Endodermal cell (in vitro differentiated cells): ENCODE data around the gene COL23A1. TPM values are rescaled to one million over a fixed set of nuclear protein-coding genes. Genes with fewer than 3 reads are reported as not detected.

ENCODE experiments used
- DNase-seq: peaks from one replicate; pipeline ENCODE4 v3.0.0-alpha.2; 2017
- H3K27ac ChIP-seq: 2 replicates; pipeline ENCODE4 v1.5.1; 2013; ENCODE audit warnings: mild to moderate bottlenecking, low read depth, low read length, moderate library complexity
- H3K27me3 ChIP-seq: 2 replicates; pipeline ENCODE4 v1.6.1; 2013; ENCODE audit warnings: mild to moderate bottlenecking, low read length, moderate library complexity; ENCODE audit not compliant: insufficient read depth, control insufficient read depth, poor library complexity, severe bottlenecking
- H3K36me3 ChIP-seq: 2 replicates; pipeline ENCODE4 v1.7.0; 2013; ENCODE audit warnings: mild to moderate bottlenecking, low read length, moderate library complexity; ENCODE audit not compliant: control insufficient read depth, insufficient read depth
- H3K4me1 ChIP-seq: one replicate; pipeline ENCODE4 v1.7.0; 2013; ENCODE audit warnings: low read length; ENCODE audit not compliant: control insufficient read depth, insufficient read depth
- H3K4me3 ChIP-seq: 2 replicates; pipeline ENCODE4 v1.5.1; 2013; ENCODE audit warnings: mild to moderate bottlenecking, low read length, moderate library complexity
- H3K9ac ChIP-seq: 2 replicates; pipeline ENCODE4 v1.6.1; 2013; ENCODE audit warnings: mild to moderate bottlenecking, low read length, moderate library complexity; ENCODE audit not compliant: poor library complexity, severe bottlenecking; ENCODE audit errors: extremely low read depth
- H3K9me3 ChIP-seq: 2 replicates; pipeline ENCODE4 v1.6.1; 2013; ENCODE audit warnings: mild to moderate bottlenecking, low read length, moderate library complexity; ENCODE audit not compliant: control insufficient read depth
- H3K27ac Mint-ChIP-seq: 2 replicates; pipeline ENCODE4 v1.8.0; 2020; ENCODE audit warnings: mixed read lengths
- H3K27me3 Mint-ChIP-seq: 2 replicates; pipeline ENCODE4 v1.8.0; 2021; ENCODE audit warnings: mild to moderate bottlenecking, mixed read lengths; ENCODE audit not compliant: insufficient read depth
- H3K36me3 Mint-ChIP-seq: 2 replicates; pipeline ENCODE4 v1.8.0; 2020; ENCODE audit warnings: low read depth, mixed read lengths
- H3K4me1 Mint-ChIP-seq: 2 replicates; pipeline ENCODE4 v1.8.0; 2020; ENCODE audit warnings: mixed read lengths
- H3K4me3 Mint-ChIP-seq: 2 replicates; pipeline ENCODE4 v1.8.0; 2020; ENCODE audit warnings: mild to moderate bottlenecking, moderate library complexity, mixed read lengths
- H3K9me3 Mint-ChIP-seq: 2 replicates; pipeline ENCODE4 v1.8.0; 2020; ENCODE audit warnings: mild to moderate bottlenecking, mixed read lengths
- CTCF ChIP-seq: fragments of 200-600 bp; sonication (generic); conservative IDR thresholded peaks from 2 replicates; pipeline ENCODE4 v1.5.0; 2021; ENCODE audit warnings: antibody characterized with exemption, mild to moderate bottlenecking
- WGBS, 2 experiments: methylation state at CpG; one replicate each; pipeline versions ENCODE4 v1.1.5 to v1.1.7; 2013; ENCODE audit warnings: missing lambda C conversion rate in 2 of 2, mixed read lengths in 1 of 2; ENCODE audit not compliant: insufficient coverage in 1 of 2, insufficient read length in 1 of 2; 5-methylcytosine and 5-hydroxymethylcytosine counted together
- total RNA-seq, 2 donors: library from RNA; stranded (reverse); fragmentation: NEBNext Ultra II Directional in 1 of 2; extraction: Animal tissue kit (Norgen Biotek cat#: 25700) in 1 of 2; gene quantifications; 2 replicates in 1 of 2; 3 replicates in 1 of 2; pipeline ENCODE4 v1.2.1, GENCODE V29; 2021

Gene COL23A1
- total RNA-seq, 2 donors from 2014 or later: 50.2 to 71.3 TPM

- H3K4me3 ChIP-seq: no peak overlapping the region
- Mint-ChIP-seq H3K9me3 (no peaks in the 10 kb centered on the region), H3K4me3 (no peak overlapping the region), H3K27me3 (peaks cover 11% of the 10 kb centered on the region), H3K27ac (no peak overlapping the region), H3K4me1 (peaks cover 17% of the 10 kb centered on the region), H3K36me3 (peaks cover 7% of the 10 kb centered on the region)
- peaks cover 7% of the 10 kb centered on the region for H3K4me1 ChIP-seq
- no peak overlapping the region for H3K9ac ChIP-seq
- no peaks in the 10 kb centered on the region for H3K9me3 ChIP-seq
- H3K27ac ChIP-seq: no peak overlapping the region
- H3K36me3 ChIP-seq: no peaks in the 10 kb centered on the region
- H3K27me3 ChIP-seq: no peaks in the 10 kb centered on the region
- DNase-seq: peak; percentile 85
- WGBS, 2 experiments: 84 to 93% methylated on average over 15 to 18 of the region's 19 CpGs
- TF ChIP-seq CTCF: no peak
Observed at GRCh38 chr5:178450121-178451028, 139.8 kb downstream of the COL23A1 start.

GRCh38 chr5:178449163-178450070 is 140.8 kb downstream of the COL23A1 start:
- no peak overlapping the region for H3K4me3 ChIP-seq
- TF ChIP-seq CTCF: no peak
- H3K4me1 ChIP-seq: peaks cover 7% of the 10 kb centered on the region
- H3K27ac Mint-ChIP-seq: no peak overlapping the region
- H3K27me3 Mint-ChIP-seq: peaks cover 11% of the 10 kb centered on the region
- H3K27me3 ChIP-seq: no peaks in the 10 kb centered on the region
- H3K4me3 Mint-ChIP-seq: no peak overlapping the region
- H3K36me3 Mint-ChIP-seq: peaks cover 7% of the 10 kb centered on the region
- H3K4me1 Mint-ChIP-seq: peaks cover 17% of the 10 kb centered on the region
- peak; percentile 43 for DNase-seq
- H3K36me3 ChIP-seq: no peaks in the 10 kb centered on the region
- H3K9me3 Mint-ChIP-seq: no peaks in the 10 kb centered on the region
- no peak overlapping the region for H3K9ac ChIP-seq
- no peaks in the 10 kb centered on the region for H3K9me3 ChIP-seq
- no peak overlapping the region for H3K27ac ChIP-seq
- 87 to 91% methylated on average over 22 to 23 of the region's 23 CpGs for WGBS, 2 experiments

GRCh38 chr5:178445534-178445933 is 144.7 kb downstream of the COL23A1 start:
- Histone ChIP-seq H3K27me3 (no peaks in the 10 kb centered on the region), H3K9me3 (no peaks in the 10 kb centered on the region), H3K9ac (no peak overlapping the region), H3K27ac (no peak overlapping the region), H3K4me3 (no peak overlapping the region), H3K36me3 (no peaks in the 10 kb centered on the region), H3K4me1 (peaks cover 7% of the 10 kb centered on the region)
- H3K9me3 Mint-ChIP-seq: no peaks in the 10 kb centered on the region
- no peak for TF ChIP-seq CTCF
- no peak overlapping the region for H3K4me3 Mint-ChIP-seq
- no peak overlapping the region for H3K27ac Mint-ChIP-seq
- H3K36me3 Mint-ChIP-seq: peaks cover 10% of the 10 kb centered on the region
- 100% methylated on average over 1 of the region's 2 CpGs; no CpG with 5 or more reads in 1 of the 2 experiments for WGBS, 2 experiments
- peaks cover 16% of the 10 kb centered on the region for H3K4me1 Mint-ChIP-seq
- no peak for DNase-seq
- H3K27me3 Mint-ChIP-seq: peaks cover 5% of the 10 kb centered on the region
